Activated CD8-positive, alpha-beta memory T cell treated with anti-CD3 and anti-CD28 coated beads, Interleukin-2, amount 10 ng/mL, durations not matched to agents 7 days and 5 days (primary cell): ENCODE measurements around the gene TMEM54. TPM values are rescaled to one million over a fixed set of nuclear protein-coding genes. Genes with fewer than 3 reads are reported as not detected.

Source experiments
- ATAC-seq: fragments of 150-1000 bp; cut with Tn5 transposase; one replicate; pipeline ENCODE4 v1.10.0; 2021; ENCODE audit warnings: moderate library complexity
- CTCF ChIA-PET: fragments of 350-600 bp; sonication (Branson Sonifier 250); formaldehyde crosslinking; loops from one replicate; lab custom pipeline; 2021; ENCODE audit warnings: antibody characterized with exemption; lab: Charles Lee
- DNase-seq: peaks from one replicate; pipeline ENCODE4 v3.0.0-alpha.2; 2020
- H3K27ac Mint-ChIP-seq: one replicate; pipeline ENCODE4 v1.8.0; 2021; ENCODE audit warnings: mild to moderate bottlenecking, mixed read lengths
- H3K27me3 Mint-ChIP-seq: one replicate; pipeline ENCODE4 v1.8.0; 2021; ENCODE audit warnings: mixed read lengths
- H3K36me3 Mint-ChIP-seq: one replicate; pipeline ENCODE4 v1.8.0; 2021; ENCODE audit warnings: mild to moderate bottlenecking, mixed read lengths
- H3K4me1 Mint-ChIP-seq: one replicate; pipeline ENCODE4 v1.8.0; 2021; ENCODE audit warnings: mixed read lengths
- H3K4me3 Mint-ChIP-seq: one replicate; pipeline ENCODE4 v1.8.0; 2021; ENCODE audit warnings: mild to moderate bottlenecking, moderate library complexity, mixed read lengths
- H3K9me3 Mint-ChIP-seq: one replicate; pipeline ENCODE4 v1.8.0; 2022; ENCODE audit warnings: low read depth, mixed read lengths
- total RNA-seq, 2 experiments: library from RNA; stranded (reverse); gene quantifications; one replicate each; pipeline ENCODE4 v1.2.3, GENCODE V29; 2021

Gene TMEM54
- total RNA-seq, 2 experiments from 2014 or later = not detected

DNA sequence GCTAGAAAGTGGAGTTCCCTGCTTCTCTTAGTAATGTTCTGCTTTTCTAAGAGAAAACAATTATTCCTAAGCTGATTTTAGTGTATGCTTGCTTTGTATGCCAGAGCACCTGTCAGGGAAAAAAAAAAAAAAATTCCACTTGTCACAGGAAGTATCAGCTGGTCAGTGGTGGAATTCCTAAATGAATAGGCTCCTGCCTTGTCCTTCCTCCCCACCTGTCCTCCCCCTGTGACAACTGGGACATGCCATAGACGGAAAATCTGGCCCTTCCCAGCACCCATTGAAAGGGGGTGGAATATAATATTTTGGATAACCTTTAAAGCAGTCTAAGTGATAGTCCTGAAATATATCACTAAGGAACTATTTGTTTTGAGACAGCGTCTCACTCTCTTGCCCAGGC, 41.3 kb downstream of the TMEM54 start:
- DNase-seq = no peak
- CTCF ChIA-PET = interaction anchor here (0.7 to 1.2 kb wide), 2 partner anchors 13 to 601 kb away, joined by 3 to 7 read pairs; no protein-coding TSS in a partner anchor
- Mint-ChIP-seq H3K36me3 (peaks cover 34% of the 10 kb centered on the region), H3K4me1 (no peaks in the 10 kb centered on the region), H3K9me3 (no peaks in the 10 kb centered on the region), H3K4me3 (no peak overlapping the region), H3K27me3 (no peaks in the 10 kb centered on the region), H3K27ac (no peak overlapping the region)
- ATAC-seq = no peak

- Mint-ChIP-seq H3K4me3 (no peak overlapping the region), H3K27ac (no peak overlapping the region), H3K4me1 (no peaks in the 10 kb centered on the region), H3K36me3 (peaks cover 40% of the 10 kb centered on the region), H3K27me3 (no peaks in the 10 kb centered on the region), H3K9me3 (no peaks in the 10 kb centered on the region)
- CTCF ChIA-PET = interaction anchor here (1.3 to 1.7 kb wide), 2 partner anchors 13 to 147 kb away, joined by 4 read pairs; no protein-coding TSS in a partner anchor
- DNase-seq = peak; percentile 4
- no peak for ATAC-seq
These were observed 42.4 kb downstream of the TMEM54 start for GRCh38 chr1:32858791-32859190.

DNA sequence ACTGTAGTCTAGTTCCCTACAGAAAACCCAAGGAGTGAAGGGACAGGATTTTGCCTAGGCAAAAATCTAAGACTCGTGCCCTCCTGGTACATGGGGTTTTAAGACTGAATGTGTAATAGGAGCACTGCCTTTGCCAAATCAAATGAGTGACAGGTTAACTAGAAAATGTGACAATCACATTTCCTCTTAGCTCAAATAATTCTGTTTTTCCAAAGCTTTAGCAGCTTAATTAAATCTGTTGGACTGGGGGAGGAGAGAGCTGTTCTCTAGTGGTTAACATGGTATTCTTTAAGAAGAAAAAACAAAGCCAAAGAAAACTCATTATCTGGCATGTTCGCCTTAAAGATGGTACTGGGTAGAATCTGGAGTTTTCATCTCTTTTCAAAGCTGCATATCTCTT, 43.1 kb downstream of the TMEM54 start:
- H3K27me3 Mint-ChIP-seq = no peaks in the 10 kb centered on the region
- no peak for DNase-seq
- CTCF ChIA-PET = interaction anchor here (1.3 to 1.7 kb wide), 3 partner anchors 13 to 146 kb away, joined by 4 read pairs; no protein-coding TSS in a partner anchor
- no peak for ATAC-seq
- H3K9me3 Mint-ChIP-seq = no peaks in the 10 kb centered on the region
- H3K4me1 Mint-ChIP-seq = no peaks in the 10 kb centered on the region
- no peak overlapping the region for H3K27ac Mint-ChIP-seq
- no peak overlapping the region for H3K4me3 Mint-ChIP-seq
- H3K36me3 Mint-ChIP-seq = peaks cover 40% of the 10 kb centered on the region

DNA sequence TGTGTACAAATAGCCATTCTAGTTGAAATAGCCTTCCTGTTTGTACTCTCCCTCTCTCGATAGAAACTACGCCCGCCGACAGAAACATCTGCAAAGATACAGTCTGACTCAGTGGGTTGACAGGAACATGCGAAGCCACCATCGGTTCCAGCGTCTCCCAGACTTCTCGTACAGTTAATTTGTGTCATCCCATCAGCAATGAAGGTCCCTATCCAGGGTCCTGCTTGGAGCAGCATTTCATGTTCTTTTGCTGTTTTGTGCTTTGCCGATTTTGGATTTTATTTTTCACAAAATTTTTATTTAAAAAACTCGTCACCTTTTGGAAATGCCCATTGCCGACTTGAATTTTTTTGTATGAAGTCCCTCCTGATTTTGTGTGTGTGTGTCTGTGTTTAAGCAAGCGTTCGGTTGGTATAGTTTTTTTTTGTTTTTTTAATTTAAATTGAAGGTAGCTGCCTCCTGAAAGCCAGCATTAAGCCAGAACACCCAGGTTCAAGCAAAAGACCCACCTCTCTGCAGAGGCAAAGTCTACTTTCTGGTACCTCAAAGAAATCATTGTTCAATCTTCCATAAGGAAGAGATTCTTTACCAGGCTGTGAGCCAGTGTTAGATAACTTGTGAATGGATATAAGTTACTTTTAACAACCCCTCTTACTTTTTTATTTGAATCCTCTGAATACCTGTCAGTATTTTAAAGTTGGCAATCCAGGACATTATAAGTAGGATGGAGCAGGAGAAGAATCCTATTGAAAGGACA, 45.1 kb downstream of the TMEM54 start:
- Mint-ChIP-seq H3K27ac (no peak overlapping the region), H3K4me3 (no peak overlapping the region), H3K4me1 (no peaks in the 10 kb centered on the region), H3K36me3 (peaks cover 34% of the 10 kb centered on the region), H3K9me3 (no peaks in the 10 kb centered on the region), H3K27me3 (no peaks in the 10 kb centered on the region)
- CTCF ChIA-PET = interaction anchor here (1.4 kb wide), 1 partner anchor 144 kb away, joined by 4 read pairs; no protein-coding TSS in a partner anchor
- DNase-seq (no peak), ATAC-seq (no peak)

DNA sequence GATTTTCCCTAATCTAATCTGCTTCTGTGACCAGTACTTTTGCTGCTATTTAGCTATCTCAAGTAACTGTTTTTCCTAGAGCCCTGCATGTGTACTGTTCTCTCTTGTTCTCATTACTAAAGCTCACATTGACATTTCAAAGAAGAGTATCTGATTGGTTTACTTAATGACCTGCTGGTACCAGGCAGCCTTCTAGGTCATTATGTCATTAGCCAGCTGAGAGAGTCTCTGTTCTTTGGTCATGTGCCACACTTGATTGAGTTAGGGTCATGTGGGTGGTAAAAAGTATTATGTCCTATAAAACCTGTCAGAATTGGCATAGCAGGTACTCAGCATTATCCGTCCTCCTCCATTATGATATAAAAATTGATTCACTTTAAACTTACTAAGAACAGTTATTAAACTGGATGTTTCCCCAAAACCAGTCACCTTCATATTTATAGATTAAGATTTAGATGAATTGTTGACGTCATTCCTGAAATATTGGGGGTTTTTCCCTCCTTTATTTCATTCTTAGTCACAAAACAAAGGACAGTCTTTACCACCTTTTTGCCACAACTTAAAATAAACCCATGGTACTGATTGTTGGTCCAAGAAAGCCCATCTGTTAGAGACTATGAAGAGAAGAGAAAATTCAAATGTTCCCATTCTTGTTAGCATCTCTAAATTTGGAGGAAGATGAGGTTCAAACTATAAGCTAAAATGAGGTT, 52.7 kb downstream of the TMEM54 start:
- H3K4me1 Mint-ChIP-seq = peaks cover 5% of the 10 kb centered on the region
- CTCF ChIA-PET = interaction anchor here (2.5 kb wide), 1 partner anchor 136 kb away, joined by 10 read pairs; no protein-coding TSS in a partner anchor
- no peaks in the 10 kb centered on the region for H3K27me3 Mint-ChIP-seq
- no peak overlapping the region for H3K27ac Mint-ChIP-seq
- no peak overlapping the region for H3K4me3 Mint-ChIP-seq
- no peaks in the 10 kb centered on the region for H3K9me3 Mint-ChIP-seq
- DNase-seq = no peak
- no peak for ATAC-seq
- peaks cover 20% of the 10 kb centered on the region for H3K36me3 Mint-ChIP-seq

Other genes starting within 250 kb of the TMEM54 start
- not detected for gene SYNC, start 198.6 kb downstream of the TMEM54 start, total RNA-seq
- 100 to 1,000 TPM; 192 to 238 TPM for gene YARS1, start 84.0 kb downstream of the TMEM54 start, total RNA-seq
- gene S100PBP, start 83.7 kb downstream of the TMEM54 start, total RNA-seq = 100 to 1,000 TPM in 1 of 2 experiments, 10 to 100 TPM in 1; 85.3 to 102 TPM
- not detected for gene FNDC5, start 30.5 kb downstream of the TMEM54 start, total RNA-seq
- gene HPCA, start 14.9 kb downstream of the TMEM54 start, total RNA-seq = under 1 TPM in 1 of 2 experiments, not detected in 1; 0.35 TPM
- gene RNF19B, start 63.4 kb upstream of the TMEM54 start, total RNA-seq = 10 to 100 TPM; 31.6 to 47.4 TPM
- 100 to 1,000 TPM; 218 to 279 TPM for gene AK2, start 135.5 kb upstream of the TMEM54 start, total RNA-seq
- 10 to 100 TPM in 1 of 2 experiments, 1 to 10 TPM in 1; 7.8 to 19.4 TPM for gene AZIN2, start 179.8 kb upstream of the TMEM54 start, total RNA-seq